NT2/D1 (cell line): ENCODE measurements around the gene RUNX2.
"Not testable (repeated sequence)": the region's sequence is repeated elsewhere in the genome, so short reads cannot be mapped to it uniquely, and the experiment has no call there.

Experiments
- DNase-seq: peaks from one replicate; pipeline ENCODE4 v3.0.0-alpha.2; 2011; ENCODE audit warnings: low read depth, low spot score
- H3K27me3 ChIP-seq: 2 replicates; pipeline ENCODE4 v1.6.0; 2011; ENCODE audit warnings: mild to moderate bottlenecking; ENCODE audit not compliant: insufficient read length, insufficient read depth
- H3K36me3 ChIP-seq: 2 replicates; pipeline ENCODE4 v1.6.1; 2011; ENCODE audit warnings: mild to moderate bottlenecking, low read length, mixed read lengths; ENCODE audit not compliant: insufficient read depth, insufficient read length
- H3K4me1 ChIP-seq: 2 replicates; pipeline ENCODE4 v1.5.1; 2011; ENCODE audit not compliant: insufficient read depth, insufficient read length
- H3K4me3 ChIP-seq: 2 replicates; pipeline ENCODE4 v1.5.1; 2011; ENCODE audit warnings: low read depth; ENCODE audit not compliant: insufficient read length
- H3K9ac ChIP-seq: 2 replicates; pipeline ENCODE4 v1.6.0; 2011; ENCODE audit warnings: low read depth; ENCODE audit not compliant: insufficient read length
- H3K9me3 ChIP-seq: 2 replicates; pipeline ENCODE4 v1.5.1; 2011; ENCODE audit warnings: mild to moderate bottlenecking, low read length; ENCODE audit not compliant: insufficient read depth
- SUZ12 ChIP-seq: IDR thresholded peaks from 2 replicates; pipeline ENCODE4 v1.6.1; 2011; ENCODE audit not compliant: insufficient read length, insufficient read depth; ENCODE audit errors: extremely low read depth
- YY1 ChIP-seq: IDR thresholded peaks from 2 replicates; pipeline ENCODE4 v1.6.1; 2011; ENCODE audit not compliant: insufficient read length, insufficient read depth
- ZNF274 ChIP-seq: IDR thresholded peaks from 2 replicates; pipeline ENCODE4 v1.6.1; 2011; ENCODE audit warnings: mild to moderate bottlenecking, low read depth, low read length

The RUNX2 gene

GRCh38 chr6:45462190-45463134 is 134.3 kb downstream of the RUNX2 start:
- Histone ChIP-seq H3K36me3 (peaks cover 8% of the 10 kb centered on the region), H3K4me1 (no peaks in the 10 kb centered on the region), H3K9ac (no peak overlapping the region), H3K9me3 (no peaks in the 10 kb centered on the region), H3K4me3 (no peak overlapping the region), H3K27me3 (no peaks in the 10 kb centered on the region)
- TF ChIP-seq SUZ12 (no peak), YY1 (no peak), ZNF274 (no peak)
- no peak for DNase-seq

GRCh38 chr6:45464685-45465084 is 136.6 kb downstream of the RUNX2 start:
- Histone ChIP-seq H3K4me1 (no peaks in the 10 kb centered on the region), H3K9me3 (no peaks in the 10 kb centered on the region), H3K36me3 (peaks cover 12% of the 10 kb centered on the region), H3K9ac (no peak overlapping the region), H3K4me3 (no peak overlapping the region), H3K27me3 (no peaks in the 10 kb centered on the region)
- no peak for DNase-seq
- TF ChIP-seq ZNF274 (no peak), YY1 (no peak), SUZ12 (no peak)

GRCh38 chr6:45466686-45467085 is 138.6 kb downstream of the RUNX2 start:
- Histone ChIP-seq H3K27me3 (no peaks in the 10 kb centered on the region), H3K4me3 (no peak overlapping the region), H3K4me1 (no peaks in the 10 kb centered on the region), H3K9ac (no peak overlapping the region), H3K9me3 (no peaks in the 10 kb centered on the region), H3K36me3 (peaks cover 10% of the 10 kb centered on the region)
- no peak for DNase-seq
- no peak for TF ChIP-seq ZNF274
- TF ChIP-seq SUZ12, result no peak
- no peak for TF ChIP-seq YY1

GRCh38 chr6:45467417-45467816 is 139.3 kb downstream of the RUNX2 start:
- peaks cover 10% of the 10 kb centered on the region for H3K36me3 ChIP-seq
- H3K27me3 ChIP-seq, H3K9ac ChIP-seq, H3K9me3 ChIP-seq, H3K4me1 ChIP-seq, H3K4me3 ChIP-seq, DNase-seq: not testable (repeated sequence)

- Histone ChIP-seq H3K9me3 (no peaks in the 10 kb centered on the region), H3K4me3 (no peak overlapping the region)
- TF ChIP-seq YY1 (no peak), ZNF274 (no peak)
Measured at GRCh38 chr6:45467853-45468252, 139.7 kb downstream of the RUNX2 start.

GRCh38 chr6:45469663-45470062 is 141.5 kb downstream of the RUNX2 start:
- Histone ChIP-seq H3K4me3 (no peak overlapping the region), H3K4me1 (no peaks in the 10 kb centered on the region), H3K9me3 (no peaks in the 10 kb centered on the region), H3K9ac (no peak overlapping the region), H3K36me3 (peaks cover 10% of the 10 kb centered on the region), H3K27me3 (no peaks in the 10 kb centered on the region)
- no peak for TF ChIP-seq YY1
- no peak for DNase-seq

More at GRCh38 chr6:45467853-45468252, 139.7 kb downstream of the RUNX2 start:
- DNase-seq, result no peak
- Histone ChIP-seq H3K4me1 (no peaks in the 10 kb centered on the region), H3K36me3 (peaks cover 10% of the 10 kb centered on the region), H3K9ac (no peak overlapping the region), H3K27me3 (no peaks in the 10 kb centered on the region)

- Histone ChIP-seq H3K9ac (no peak overlapping the region), H3K4me1 (no peaks in the 10 kb centered on the region), H3K36me3 (peaks cover 10% of the 10 kb centered on the region), H3K9me3 (no peaks in the 10 kb centered on the region), H3K27me3 (no peaks in the 10 kb centered on the region), H3K4me3 (no peak overlapping the region)
- no peak for DNase-seq
- TF ChIP-seq YY1 (no peak), SUZ12 (no peak), ZNF274 (no peak)
Measured at GRCh38 chr6:45470131-45470738, 142.1 kb downstream of the RUNX2 start.

GRCh38 chr6:45472382-45472781 is 144.3 kb downstream of the RUNX2 start:
- TF ChIP-seq SUZ12, result no peak
- no peak for TF ChIP-seq ZNF274
- TF ChIP-seq YY1, result no peak
- Histone ChIP-seq H3K36me3 (peaks cover 5% of the 10 kb centered on the region), H3K9ac (no peak overlapping the region), H3K27me3 (no peaks in the 10 kb centered on the region), H3K4me3 (no peak overlapping the region), H3K4me1 (no peaks in the 10 kb centered on the region), H3K9me3 (no peaks in the 10 kb centered on the region)
- DNase-seq, result no peak
